ENCODE measurements around the gene OR7C1. TPM values are rescaled to one million over a fixed set of nuclear protein-coding genes. Genes with fewer than 3 reads are reported as not detected.
A peak's percentile ranks its signal among the peaks of the same experiment; 100 is the strongest.

Gene OR7C1
- total RNA-seq, 1 donor, result not detected

GRCh38 chr19:14770944-14771839 is 63.8 kb downstream of the OR7C1 start:
- no peaks in the 10 kb centered on the region for H3K9me3 ChIP-seq (ENCODE audit: low read depth, low read length)
- peaks cover 5% of the 10 kb centered on the region for H3K36me3 ChIP-seq (ENCODE audit: insufficient read depth, low read length)
- H3K4me3 ChIP-seq (ENCODE audit: insufficient read depth, low read length), result no peak overlapping the region
- no peak overlapping the region for H3K4me2 ChIP-seq (ENCODE audit: insufficient read depth, low read length)
- H3K79me2 ChIP-seq (ENCODE audit: insufficient read depth, low read length), result no peaks in the 10 kb centered on the region
- H4K20me1 ChIP-seq (ENCODE audit: insufficient read depth, low read length), result no peaks in the 10 kb centered on the region
- H2AFZ ChIP-seq (ENCODE audit: low read length), result no peak overlapping the region
- DNase-seq (ENCODE audit: insufficient read length, low spot score, missing footprints), result peak; percentile 54
- TF ChIP-seq CTCF (IDR thresholded peaks at IDR 0.05; ENCODE audit: extremely low read depth, low read depth, low read length), result no peak
- no peaks in the 10 kb centered on the region for H3K4me1 ChIP-seq (ENCODE audit: insufficient read depth, low read length)
- H3K27ac ChIP-seq (ENCODE audit: low read depth, low read length), result no peak overlapping the region
- no peaks in the 10 kb centered on the region for H3K27me3 ChIP-seq (ENCODE audit: insufficient read depth, low read length)

GRCh38 chr19:14770136-14770535 is 64.8 kb downstream of the OR7C1 start:
- Histone ChIP-seq H3K27me3 (ENCODE audit: insufficient read depth, low read length) (no peaks in the 10 kb centered on the region), H3K4me2 (ENCODE audit: insufficient read depth, low read length) (no peak overlapping the region), H3K27ac (ENCODE audit: low read depth, low read length) (no peak overlapping the region), H3K4me1 (ENCODE audit: insufficient read depth, low read length) (no peaks in the 10 kb centered on the region), H3K79me2 (ENCODE audit: insufficient read depth, low read length) (no peaks in the 10 kb centered on the region), H3K4me3 (ENCODE audit: insufficient read depth, low read length) (no peak overlapping the region), H3K9me3 (ENCODE audit: low read depth, low read length) (no peaks in the 10 kb centered on the region), H4K20me1 (ENCODE audit: insufficient read depth, low read length) (no peaks in the 10 kb centered on the region), H3K36me3 (ENCODE audit: insufficient read depth, low read length) (peaks cover 5% of the 10 kb centered on the region), H2AFZ (ENCODE audit: low read length) (no peak overlapping the region)
- DNase-seq (ENCODE audit: insufficient read length, low spot score, missing footprints), result peak; percentile 63
- no peak for TF ChIP-seq CTCF (IDR thresholded peaks at IDR 0.05; ENCODE audit: extremely low read depth, low read depth, low read length)

- no peak overlapping the region for H3K27ac ChIP-seq (ENCODE audit: low read depth, low read length)
- TF ChIP-seq CTCF (IDR thresholded peaks at IDR 0.05; ENCODE audit: extremely low read depth, low read depth, low read length), result no peak
- no peak overlapping the region for H3K4me3 ChIP-seq (ENCODE audit: insufficient read depth, low read length)
- no peaks in the 10 kb centered on the region for H4K20me1 ChIP-seq (ENCODE audit: insufficient read depth, low read length)
- H2AFZ ChIP-seq (ENCODE audit: low read length), result no peak overlapping the region
- no peaks in the 10 kb centered on the region for H3K27me3 ChIP-seq (ENCODE audit: insufficient read depth, low read length)
- H3K4me1 ChIP-seq (ENCODE audit: insufficient read depth, low read length), result no peaks in the 10 kb centered on the region
- no peaks in the 10 kb centered on the region for H3K9me3 ChIP-seq (ENCODE audit: low read depth, low read length)
- no peaks in the 10 kb centered on the region for H3K79me2 ChIP-seq (ENCODE audit: insufficient read depth, low read length)
- no peak for DNase-seq (ENCODE audit: insufficient read length, low spot score, missing footprints)
- peaks cover 5% of the 10 kb centered on the region for H3K36me3 ChIP-seq (ENCODE audit: insufficient read depth, low read length)
- no peak overlapping the region for H3K4me2 ChIP-seq (ENCODE audit: insufficient read depth, low read length)
Measured at GRCh38 chr19:14769201-14769600, 65.8 kb downstream of the OR7C1 start.

- no peaks in the 10 kb centered on the region for H4K20me1 ChIP-seq (ENCODE audit: insufficient read depth, low read length)
Measured at GRCh38 chr19:14768001-14768400, 67.0 kb downstream of the OR7C1 start.

More at GRCh38 chr19:14768001-14768400, 67.0 kb downstream of the OR7C1 start:
- Histone ChIP-seq H3K79me2 (ENCODE audit: insufficient read depth, low read length) (no peaks in the 10 kb centered on the region), H3K36me3 (ENCODE audit: insufficient read depth, low read length) (peaks cover 5% of the 10 kb centered on the region), H3K27ac (ENCODE audit: low read depth, low read length) (no peak overlapping the region), H3K27me3 (ENCODE audit: insufficient read depth, low read length) (no peaks in the 10 kb centered on the region), H3K4me3 (ENCODE audit: insufficient read depth, low read length) (no peak overlapping the region), H3K4me1 (ENCODE audit: insufficient read depth, low read length) (no peaks in the 10 kb centered on the region), H2AFZ (ENCODE audit: low read length) (no peak overlapping the region), H3K4me2 (ENCODE audit: insufficient read depth, low read length) (no peak overlapping the region), H3K9me3 (ENCODE audit: low read depth, low read length) (no peaks in the 10 kb centered on the region)
- DNase-seq (ENCODE audit: insufficient read length, low spot score, missing footprints), result peak; percentile 86
- no peak for TF ChIP-seq CTCF (IDR thresholded peaks at IDR 0.05; ENCODE audit: extremely low read depth, low read depth, low read length)
